GM23248 (cell line): ENCODE data around the gene BEND3. TPM values are rescaled to one million over a fixed set of nuclear protein-coding genes. Genes with fewer than 3 reads are reported as not detected.

Source experiments
- DNase-seq: peaks from one replicate; pipeline ENCODE4 v3.0.0-alpha.2; 2015
- H2AFZ ChIP-seq: fragments of 200-600 bp; sonication (generic); 2 replicates; pipeline ENCODE4 v1.6.1; 2016; ENCODE audit warnings: antibody characterized with exemption
- H3F3A ChIP-seq: fragments of 200-600 bp; sonication (generic); 2 replicates; pipeline ENCODE4 v1.6.1; 2016; ENCODE audit warnings: mild to moderate bottlenecking, antibody characterized with exemption, mixed run types; ENCODE audit not compliant: insufficient read depth
- H3K27ac ChIP-seq: fragments of 200-600 bp; sonication (generic); 2 replicates; pipeline ENCODE4 v1.5.1; 2016; ENCODE audit warnings: mild to moderate bottlenecking
- H3K27me3 ChIP-seq: fragments of 200-600 bp; sonication (generic); replicated peaks from 2 replicates; pipeline ENCODE4 v1.6.1; 2016; ENCODE audit warnings: mild to moderate bottlenecking; ENCODE audit not compliant: insufficient read depth
- H3K36me3 ChIP-seq: fragments of 200-600 bp; sonication (generic); 2 replicates; pipeline ENCODE4 v1.6.1; 2016; ENCODE audit warnings: low read depth, mild to moderate bottlenecking
- H3K4me1 ChIP-seq: fragments of 200-600 bp; sonication (generic); 2 replicates; pipeline ENCODE4 v1.6.1; 2016; ENCODE audit warnings: mild to moderate bottlenecking; ENCODE audit not compliant: insufficient read depth
- H3K4me2 ChIP-seq: fragments of 200-600 bp; sonication (generic); one replicate; pipeline ENCODE4 v1.6.1; 2016; ENCODE audit warnings: mild to moderate bottlenecking; ENCODE audit not compliant: unreplicated experiment
- H3K4me3 ChIP-seq: fragments of 200-600 bp; sonication (generic); 2 replicates; pipeline ENCODE4 v1.5.1; 2016; ENCODE audit warnings: mild to moderate bottlenecking
- H3K79me2 ChIP-seq: fragments of 200-600 bp; sonication (generic); 2 replicates; pipeline ENCODE4 v1.6.1; 2016; ENCODE audit warnings: mild to moderate bottlenecking; ENCODE audit not compliant: insufficient read depth
- H3K9ac ChIP-seq: fragments of 200-600 bp; sonication (generic); 2 replicates; pipeline ENCODE4 v1.6.1; 2016; ENCODE audit warnings: mild to moderate bottlenecking
- H3K9me2 ChIP-seq: fragments of 200-600 bp; sonication (generic); 2 replicates; pipeline ENCODE4 v1.6.1; 2016; ENCODE audit warnings: mixed run types, mild to moderate bottlenecking, moderate library complexity; ENCODE audit not compliant: insufficient read depth
- H3K9me3 ChIP-seq: fragments of 200-600 bp; sonication (generic); one replicate; pipeline ENCODE4 v1.6.1; 2017; ENCODE audit warnings: low read depth
- H4K20me1 ChIP-seq: fragments of 200-600 bp; sonication (generic); 2 replicates; pipeline ENCODE4 v1.6.0; 2016; ENCODE audit not compliant: insufficient read depth
- EZH2 ChIP-seq: fragments of 200-600 bp; sonication (generic); IDR thresholded peaks from 2 replicates; pipeline ENCODE4 v1.6.1; 2018; ENCODE audit warnings: antibody characterized with exemption, mild to moderate bottlenecking; ENCODE audit not compliant: insufficient read depth, poor library complexity, severe bottlenecking
- EZH2phosphoT487 ChIP-seq: fragments of 200-600 bp; sonication (generic); IDR thresholded peaks from 2 replicates; pipeline ENCODE4 v1.6.1; 2018; ENCODE audit warnings: antibody characterized with exemption, moderate library complexity, mild to moderate bottlenecking, low read depth; ENCODE audit not compliant: insufficient read depth
- WGBS, 2 experiments: methylation state at CpG; one replicate each; pipeline ENCODE4 v1.1.6; 2015 to 2017; ENCODE audit warnings: low lambda C conversion rate in 2 of 2, low coverage in 1 of 2; ENCODE audit errors: missing lambda C conversion rate in 2 of 2; 5-methylcytosine and 5-hydroxymethylcytosine counted together
- in situ Hi-C: fragments of 300-500 bp; cut with MboI; formaldehyde crosslinking; loops from 2 replicates; pipeline ENCODE4 v1.15.0; 2020
- polyA plus RNA-seq: library from polyadenylated mRNA; unstranded; fragments of >200 nt; fragmentation: Nextera tagmentation; extraction: Ambion mirVana; gene quantifications from 2 replicates; pipeline ENCODE4 v1.2.1, GENCODE V29; 2016
- total RNA-seq: library from RNA; depleted of rRNA; stranded (reverse); fragments of >200 nt; shearing (Covaris generic); gene quantifications from 2 replicates; pipeline ENCODE4 v1.2.3, GENCODE V29; 2014

The BEND3 gene
- total and polyA plus RNA-seq, 2 experiments from 2014 or later, result 1.4 to 1.8 TPM

- 85 to 87% methylated on average over 9 of the region's 9 CpGs for WGBS, 2 experiments
- peaks cover 4% of the 10 kb centered on the region; the same call in 1 of the 2 replicates for H3K4me1 ChIP-seq
- H3K9ac ChIP-seq, result no peak overlapping the region
- no peaks in the 10 kb centered on the region for H4K20me1 ChIP-seq
- no peak overlapping the region for H3K27ac ChIP-seq
- no peaks in the 10 kb centered on the region for H3K79me2 ChIP-seq
- no peaks in the 10 kb centered on the region for H3K9me3 ChIP-seq
- no peak overlapping the region for H2AFZ ChIP-seq
- no peak overlapping the region for H3K4me2 ChIP-seq
- in situ Hi-C loops, result no loop called here
- no peak overlapping the region for H3K4me3 ChIP-seq
- no peak for DNase-seq
- no peaks in the 10 kb centered on the region for H3K27me3 ChIP-seq
- TF ChIP-seq EZH2 (no peak), EZH2phosphoT487 (no peak)
- H3K9me2 ChIP-seq, result no peaks in the 10 kb centered on the region
- no peaks in the 10 kb centered on the region for H3K36me3 ChIP-seq
- H3F3A ChIP-seq, result no peaks in the 10 kb centered on the region
These were observed 14.1 kb upstream of the BEND3 start for GRCh38 chr6:107129370-107129925.

DNA sequence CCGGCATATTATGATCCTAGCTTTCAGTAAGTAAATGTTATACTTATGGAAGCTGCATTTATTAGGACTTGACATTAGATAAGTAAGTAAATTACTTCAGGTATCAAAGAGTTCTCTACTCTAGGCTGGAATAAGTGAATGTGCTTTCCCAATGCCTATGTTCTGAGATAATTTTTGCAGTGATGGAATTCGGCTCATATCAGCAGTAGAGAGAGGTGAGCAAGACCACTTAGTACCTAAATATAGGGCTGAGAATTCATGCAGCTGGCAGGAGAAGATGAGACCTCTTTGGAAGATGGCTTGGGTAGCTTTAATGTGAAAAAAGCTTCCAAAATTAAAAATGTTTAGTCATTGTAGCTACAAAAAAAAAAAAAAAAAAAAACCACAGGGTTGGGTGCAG is 13.3 kb upstream of the BEND3 start:
- DNase-seq, result no peak

DNA sequence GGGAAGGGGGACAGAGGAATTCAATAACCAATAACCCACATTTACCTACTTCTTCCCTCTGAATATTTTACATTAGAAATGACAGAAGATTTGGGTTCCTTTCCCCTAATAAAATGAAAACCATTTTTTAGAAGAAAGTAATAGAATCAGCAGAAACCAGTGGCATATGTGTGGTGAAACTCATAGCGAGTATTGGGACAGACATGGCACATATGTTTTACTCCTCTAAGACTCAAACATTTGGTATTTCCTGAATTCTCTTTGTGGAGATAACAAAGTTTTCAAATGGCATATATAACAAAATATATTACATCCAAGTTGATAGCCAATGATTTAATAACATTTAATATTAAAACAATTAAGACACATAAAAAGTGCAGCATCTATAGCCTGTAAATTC is 12.9 kb upstream of the BEND3 start:
- peak; percentile 26 for DNase-seq
- H3K4me1 ChIP-seq, result peaks cover 4% of the 10 kb centered on the region; the same call in 1 of the 2 replicates
- 71 to 79% methylated on average over 1 of the region's 1 CpG for WGBS, 2 experiments
- H3K4me3 ChIP-seq, result no peak overlapping the region
- H3K27ac ChIP-seq, result no peak overlapping the region
- no peaks in the 10 kb centered on the region for H3K36me3 ChIP-seq
- no peaks in the 10 kb centered on the region for H3F3A ChIP-seq
- H3K9ac ChIP-seq, result no peak overlapping the region
- no peaks in the 10 kb centered on the region for H3K79me2 ChIP-seq
- no peaks in the 10 kb centered on the region for H3K9me3 ChIP-seq
- H4K20me1 ChIP-seq, result no peaks in the 10 kb centered on the region
- no peaks in the 10 kb centered on the region for H3K9me2 ChIP-seq
- H3K4me2 ChIP-seq, result no peak overlapping the region
- no peaks in the 10 kb centered on the region for H3K27me3 ChIP-seq
- TF ChIP-seq EZH2phosphoT487 (no peak), EZH2 (no peak)
- no peak overlapping the region for H2AFZ ChIP-seq
- in situ Hi-C loops, result no loop called here

More for the DNA sequence above, 13.3 kb upstream of the BEND3 start:
- WGBS, 2 experiments, result 87 to 96% methylated on average over 2 of the region's 2 CpGs
- H3K9ac ChIP-seq, result no peak overlapping the region
- TF ChIP-seq EZH2 (no peak), EZH2phosphoT487 (no peak)
- no peaks in the 10 kb centered on the region for H3K36me3 ChIP-seq
- in situ Hi-C loops, result no loop called here
- H4K20me1 ChIP-seq, result no peaks in the 10 kb centered on the region
- H3F3A ChIP-seq, result no peaks in the 10 kb centered on the region
- H3K4me2 ChIP-seq, result no peak overlapping the region
- H3K9me2 ChIP-seq, result no peaks in the 10 kb centered on the region
- H2AFZ ChIP-seq, result no peak overlapping the region
- no peaks in the 10 kb centered on the region for H3K9me3 ChIP-seq
- H3K4me3 ChIP-seq, result no peak overlapping the region
- H3K4me1 ChIP-seq, result peaks cover 4% of the 10 kb centered on the region; the same call in 1 of the 2 replicates
- H3K27me3 ChIP-seq, result no peaks in the 10 kb centered on the region
- H3K27ac ChIP-seq, result no peak overlapping the region
- H3K79me2 ChIP-seq, result no peaks in the 10 kb centered on the region

- Histone ChIP-seq H3K4me1 (peaks cover 4% of the 10 kb centered on the region; the same call in 1 of the 2 replicates), H3K9ac (no peak overlapping the region), H3K36me3 (no peaks in the 10 kb centered on the region), H2AFZ (no peak overlapping the region), H3F3A (no peaks in the 10 kb centered on the region), H3K4me3 (no peak overlapping the region), H3K9me2 (no peaks in the 10 kb centered on the region), H3K9me3 (no peaks in the 10 kb centered on the region), H4K20me1 (no peaks in the 10 kb centered on the region), H3K27ac (no peak overlapping the region), H3K4me2 (no peak overlapping the region), H3K79me2 (no peaks in the 10 kb centered on the region), H3K27me3 (no peaks in the 10 kb centered on the region)
- no peak for DNase-seq
- WGBS, 2 experiments, result 83 to 84% methylated on average over 5 of the region's 5 CpGs
- in situ Hi-C loops, result no loop called here
- TF ChIP-seq EZH2phosphoT487 (no peak), EZH2 (no peak)
These were observed 10.5 kb upstream of the BEND3 start for GRCh38 chr6:107125771-107126170.
